ENCODE measurements around the gene ATP1A4.

Gene ATP1A4

DNA sequence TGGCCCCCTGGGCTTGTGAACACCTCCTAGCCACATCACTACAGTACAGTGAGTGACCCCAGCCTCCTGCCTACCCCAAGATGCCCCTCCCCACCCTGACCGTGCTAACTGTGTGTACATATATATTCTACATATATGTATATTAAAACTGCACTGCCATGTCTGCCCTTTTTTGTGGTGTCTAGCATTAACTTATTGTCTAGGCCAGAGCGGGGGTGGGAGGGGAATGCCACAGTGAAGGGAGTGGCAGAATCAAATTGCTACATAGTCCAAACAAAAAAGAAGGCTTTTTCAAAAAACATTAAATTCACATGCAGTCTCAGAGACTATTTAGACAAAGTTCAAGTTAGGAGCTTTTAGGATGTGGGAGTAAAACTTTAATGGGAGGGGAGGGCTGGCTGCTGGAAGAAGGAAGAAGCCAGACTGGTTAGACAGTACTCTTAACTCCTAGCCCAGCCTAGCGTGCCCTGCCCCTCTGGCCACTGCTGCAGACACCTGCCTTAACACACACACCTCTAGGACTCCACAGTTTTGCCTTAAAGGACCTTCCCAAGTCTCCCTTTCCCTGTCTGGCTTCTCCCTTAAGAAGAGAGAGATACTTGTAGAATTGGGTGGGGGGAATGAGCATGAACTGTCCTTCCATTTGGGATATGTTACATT is 63.2 kb downstream of the ATP1A4 start (continued):
- no peak for TF ChIP-seq TSHZ2 (CRISPR knock-in tag; IDR thresholded peaks at IDR 0.05)
- no peak for TF ChIP-seq ISL1 (CRISPR knock-in tag; IDR thresholded peaks at IDR 0.05)
- no peak for TF ChIP-seq RARB (CRISPR knock-in tag; IDR thresholded peaks at IDR 0.05)
- TF ChIP-seq ZFP30 (CRISPR knock-in tag; IDR thresholded peaks at IDR 0.05), result no peak
- TF ChIP-seq BACH2 (CRISPR knock-in tag; IDR thresholded peaks at IDR 0.05; ENCODE audit: borderline replicate concordance), result no peak
- no peak for TF ChIP-seq TCF4 (CRISPR knock-in tag; IDR thresholded peaks at IDR 0.05; ENCODE audit: borderline replicate concordance)

- ATAC-seq, result no peak
- TF ChIP-seq CSDC2 (CRISPR knock-in tag; IDR thresholded peaks at IDR 0.05), result no peak
- no peak for TF ChIP-seq BACH2 (CRISPR knock-in tag; IDR thresholded peaks at IDR 0.05; ENCODE audit: borderline replicate concordance)
- TF ChIP-seq, protein P1, sequence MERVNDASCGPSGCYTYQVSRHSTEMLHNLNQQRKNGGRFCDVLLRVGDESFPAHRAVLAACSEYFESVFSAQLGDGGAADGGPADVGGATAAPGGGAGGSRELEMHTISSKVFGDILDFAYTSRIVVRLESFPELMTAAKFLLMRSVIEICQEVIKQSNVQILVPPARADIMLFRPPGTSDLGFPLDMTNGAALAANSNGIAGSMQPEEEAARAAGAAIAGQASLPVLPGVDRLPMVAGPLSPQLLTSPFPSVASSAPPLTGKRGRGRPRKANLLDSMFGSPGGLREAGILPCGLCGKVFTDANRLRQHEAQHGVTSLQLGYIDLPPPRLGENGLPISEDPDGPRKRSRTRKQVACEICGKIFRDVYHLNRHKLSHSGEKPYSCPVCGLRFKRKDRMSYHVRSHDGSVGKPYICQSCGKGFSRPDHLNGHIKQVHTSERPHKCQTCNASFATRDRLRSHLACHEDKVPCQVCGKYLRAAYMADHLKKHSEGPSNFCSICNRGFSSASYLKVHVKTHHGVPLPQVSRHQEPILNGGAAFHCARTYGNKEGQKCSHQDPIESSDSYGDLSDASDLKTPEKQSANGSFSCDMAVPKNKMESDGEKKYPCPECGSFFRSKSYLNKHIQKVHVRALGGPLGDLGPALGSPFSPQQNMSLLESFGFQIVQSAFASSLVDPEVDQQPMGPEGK (CRISPR knock-in tag; IDR thresholded peaks at IDR 0.05; ENCODE audit: borderline replicate concordance), result no peak
- TF ChIP-seq ZC3H10 (CRISPR knock-in tag; IDR thresholded peaks at IDR 0.05), result no peak
- TF ChIP-seq TCF4 (CRISPR knock-in tag; IDR thresholded peaks at IDR 0.05; ENCODE audit: borderline replicate concordance), result no peak
- TF ChIP-seq OSR1 (CRISPR knock-in tag; IDR thresholded peaks at IDR 0.05), result no peak
- TF ChIP-seq SNAI2 (CRISPR knock-in tag; IDR thresholded peaks at IDR 0.05), result no peak
- TF ChIP-seq ARNTL (CRISPR knock-in tag; IDR thresholded peaks at IDR 0.05; ENCODE audit: borderline replicate concordance, low read depth), result no peak
- TF ChIP-seq GLIS3 (CRISPR knock-in tag; IDR thresholded peaks at IDR 0.05), result no peak
- no peak for TF ChIP-seq ESRRG (CRISPR knock-in tag; IDR thresholded peaks at IDR 0.05)
- no peak for TF ChIP-seq TSHZ2 (CRISPR knock-in tag; IDR thresholded peaks at IDR 0.05)
- TF ChIP-seq ZNF70 (CRISPR knock-in tag; IDR thresholded peaks at IDR 0.05), result no peak
- TF ChIP-seq PPARA (CRISPR knock-in tag; IDR thresholded peaks at IDR 0.05; ENCODE audit: borderline replicate concordance), result no peak
- no peak for TF ChIP-seq ZNF565 (CRISPR knock-in tag; conservative IDR thresholded peaks at IDR 0.05; ENCODE audit: low read depth)
- no peak for TF ChIP-seq ZFP3 (CRISPR knock-in tag; IDR thresholded peaks at IDR 0.05)
- TF ChIP-seq, protein P2, sequence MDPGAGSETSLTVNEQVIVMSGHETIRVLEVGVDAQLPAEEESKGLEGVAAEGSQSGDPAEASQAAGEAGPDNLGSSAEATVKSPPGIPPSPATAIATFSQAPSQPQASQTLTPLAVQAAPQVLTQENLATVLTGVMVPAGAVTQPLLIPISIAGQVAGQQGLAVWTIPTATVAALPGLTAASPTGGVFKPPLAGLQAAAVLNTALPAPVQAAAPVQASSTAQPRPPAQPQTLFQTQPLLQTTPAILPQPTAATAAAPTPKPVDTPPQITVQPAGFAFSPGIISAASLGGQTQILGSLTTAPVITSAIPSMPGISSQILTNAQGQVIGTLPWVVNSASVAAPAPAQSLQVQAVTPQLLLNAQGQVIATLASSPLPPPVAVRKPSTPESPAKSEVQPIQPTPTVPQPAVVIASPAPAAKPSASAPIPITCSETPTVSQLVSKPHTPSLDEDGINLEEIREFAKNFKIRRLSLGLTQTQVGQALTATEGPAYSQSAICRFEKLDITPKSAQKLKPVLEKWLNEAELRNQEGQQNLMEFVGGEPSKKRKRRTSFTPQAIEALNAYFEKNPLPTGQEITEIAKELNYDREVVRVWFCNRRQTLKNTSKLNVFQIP (CRISPR knock-in tag; IDR thresholded peaks at IDR 0.05; ENCODE audit: borderline replicate concordance, low read depth), result no peak
- TF ChIP-seq CSRNP3 (CRISPR knock-in tag; IDR thresholded peaks at IDR 0.05), result no peak
- TF ChIP-seq ZNF8 (CRISPR knock-in tag; IDR thresholded peaks at IDR 0.05), result no peak
- no peak for TF ChIP-seq ZFP30 (CRISPR knock-in tag; IDR thresholded peaks at IDR 0.05)
These were observed 64.9 kb downstream of the ATP1A4 start for GRCh38 chr1:160216301-160216700.

Measured in SK-N-SH treated with all-trans-retinoic acid at 6 μM for 48 hours (cell line).